AG09319 (cell line): ENCODE data around the gene NSMCE1.
A peak's percentile ranks its signal among the peaks of the same experiment; 100 is the strongest.

Experiments
- DNase-seq: peaks from one replicate; pipeline ENCODE4 v3.0.0-alpha.2; 2010; ENCODE audit warnings: low read depth; ENCODE audit errors: extremely low read depth
- TF ChIP-seq, protein P1 (sequence below): IDR thresholded peaks from 2 replicates; pipeline ENCODE4 v1.5.1; 2011; ENCODE audit warnings: low read depth, mild to moderate bottlenecking, inconsistent platforms, low read length, moderate library complexity

NSMCE1 gene

GRCh38 chr16:27221576-27222248 is 46.9 kb downstream of the NSMCE1 start:
- TF ChIP-seq, protein P1, sequence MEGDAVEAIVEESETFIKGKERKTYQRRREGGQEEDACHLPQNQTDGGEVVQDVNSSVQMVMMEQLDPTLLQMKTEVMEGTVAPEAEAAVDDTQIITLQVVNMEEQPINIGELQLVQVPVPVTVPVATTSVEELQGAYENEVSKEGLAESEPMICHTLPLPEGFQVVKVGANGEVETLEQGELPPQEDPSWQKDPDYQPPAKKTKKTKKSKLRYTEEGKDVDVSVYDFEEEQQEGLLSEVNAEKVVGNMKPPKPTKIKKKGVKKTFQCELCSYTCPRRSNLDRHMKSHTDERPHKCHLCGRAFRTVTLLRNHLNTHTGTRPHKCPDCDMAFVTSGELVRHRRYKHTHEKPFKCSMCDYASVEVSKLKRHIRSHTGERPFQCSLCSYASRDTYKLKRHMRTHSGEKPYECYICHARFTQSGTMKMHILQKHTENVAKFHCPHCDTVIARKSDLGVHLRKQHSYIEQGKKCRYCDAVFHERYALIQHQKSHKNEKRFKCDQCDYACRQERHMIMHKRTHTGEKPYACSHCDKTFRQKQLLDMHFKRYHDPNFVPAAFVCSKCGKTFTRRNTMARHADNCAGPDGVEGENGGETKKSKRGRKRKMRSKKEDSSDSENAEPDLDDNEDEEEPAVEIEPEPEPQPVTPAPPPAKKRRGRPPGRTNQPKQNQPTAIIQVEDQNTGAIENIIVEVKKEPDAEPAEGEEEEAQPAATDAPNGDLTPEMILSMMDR = no peak
- DNase-seq = no peak

GRCh38 chr16:27220991-27221390 is 47.6 kb downstream of the NSMCE1 start:
- DNase-seq = no peak
- TF ChIP-seq, protein P1 = no peak

DNA sequence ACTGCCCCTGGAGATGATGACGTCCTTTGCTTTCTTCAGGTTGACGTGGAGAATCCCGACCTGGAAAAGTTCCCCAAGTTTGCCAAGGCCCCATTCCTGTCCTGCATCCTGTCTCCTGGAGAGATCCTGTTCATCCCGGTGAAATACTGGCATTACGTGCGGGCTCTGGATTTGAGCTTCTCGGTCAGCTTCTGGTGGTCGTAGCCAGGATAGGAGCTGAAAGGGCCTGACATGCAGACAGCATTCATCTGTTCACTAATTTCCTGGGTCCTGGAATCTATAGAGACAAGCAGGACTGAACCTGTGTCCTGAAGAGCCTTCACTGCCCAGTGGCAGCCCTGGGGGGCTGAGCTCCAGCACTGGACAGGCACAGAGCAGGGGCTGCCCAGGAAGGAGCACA is 48.0 kb downstream of the NSMCE1 start:
- no peak for DNase-seq
- TF ChIP-seq, protein P1 = no peak

DNA sequence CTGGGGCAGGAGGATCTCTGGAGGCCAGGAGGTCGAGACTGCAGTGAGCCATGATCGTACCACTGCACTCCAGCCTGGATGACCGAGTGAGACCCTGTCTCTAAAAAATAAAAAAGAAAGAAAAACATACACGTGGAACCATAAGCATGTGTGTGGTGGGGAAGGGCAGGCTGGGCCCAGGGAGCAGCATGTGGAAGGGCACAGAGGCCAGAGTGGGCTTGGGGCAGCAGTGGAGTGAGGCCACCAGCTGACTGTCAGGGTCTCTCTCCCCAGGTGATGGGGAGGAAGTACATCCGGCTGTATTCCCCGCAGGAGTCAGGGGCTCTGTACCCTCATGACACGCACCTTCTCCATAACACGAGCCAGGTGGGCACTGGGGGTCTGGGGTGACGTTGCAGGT is 48.5 kb downstream of the NSMCE1 start:
- DNase-seq = no peak
- TF ChIP-seq, protein P1 = no peak

- no peak for DNase-seq
- TF ChIP-seq, protein P1 = no peak
Observed at GRCh38 chr16:27219161-27219560, 49.4 kb downstream of the NSMCE1 start.

DNA sequence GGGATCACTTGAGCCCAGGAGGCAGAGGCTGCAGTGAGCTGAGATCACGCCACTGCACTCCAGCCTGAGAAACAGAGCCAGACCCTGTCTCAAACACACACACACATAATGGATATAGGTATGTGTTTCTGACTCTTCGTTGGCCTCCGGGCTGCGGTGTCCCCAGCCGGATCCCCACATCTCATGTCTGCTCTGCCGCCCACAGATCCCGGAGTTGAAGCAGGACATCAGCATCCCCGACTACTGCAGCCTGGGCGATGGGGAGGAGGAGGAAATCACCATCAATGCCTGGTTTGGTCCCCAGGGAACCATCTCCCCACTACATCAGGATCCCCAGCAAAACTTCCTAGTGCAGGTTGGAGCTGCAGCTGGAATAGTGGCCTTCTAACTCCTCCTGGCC is 49.8 kb downstream of the NSMCE1 start:
- DNase-seq = no peak

GRCh38 chr16:27217256-27217655 is 51.3 kb downstream of the NSMCE1 start:
- peak; percentile 34 for DNase-seq
- TF ChIP-seq, protein P1 = no peak

More for the DNA sequence above, 49.8 kb downstream of the NSMCE1 start:
- TF ChIP-seq, protein P1 = no peak
